HCT116 (cell line): ENCODE measurements around the gene HMCN1.

Experiments used
- CBX3 ChIP-seq: IDR thresholded peaks from 2 replicates; pipeline ENCODE4 v1.6.1; 2012; ENCODE audit warnings: low read depth
- ELF1 ChIP-seq: IDR thresholded peaks from 2 replicates; pipeline ENCODE4 v1.6.1; 2012; ENCODE audit warnings: low read depth, borderline replicate concordance
- POLR2A ChIP-seq: IDR thresholded peaks from 2 replicates; pipeline ENCODE4 v1.7.0; 2011; ENCODE audit warnings: borderline replicate concordance; ENCODE audit not compliant: insufficient read depth, insufficient read length; ENCODE audit errors: extremely low read depth
- SIN3A ChIP-seq: IDR thresholded peaks from 2 replicates; pipeline ENCODE4 v1.6.1; 2012; ENCODE audit warnings: low read depth
- ZNF274 ChIP-seq: fragments of 200-500 bp; sonication (Bioruptor generic); IDR thresholded peaks from 2 replicates; pipeline ENCODE4 v1.6.1; 2014; ENCODE audit warnings: mild to moderate bottlenecking, low read depth, low read length, inconsistent platforms
- TF ChIP-seq, protein P1 (sequence below), 3 experiments: fragments of 200-600 bp in 1 of 3; sonication (generic) in 1 of 3; IDR thresholded peaks in 2 of 3; conservative IDR thresholded peaks in 1 of 3; 2 replicates each; pipeline ENCODE4 v1.5.1; 2012 to 2017; ENCODE audit warnings: low read depth in 2 of 3, low read length in 2 of 3, antibody characterized with exemption in 1 of 3, borderline replicate concordance in 1 of 3, control low read depth in 1 of 3, mild to moderate bottlenecking in 1 of 3, mixed read lengths in 1 of 3, mixed run types in 1 of 3, moderate library complexity in 1 of 3; ENCODE audit not compliant: insufficient read depth in 1 of 3
- TF ChIP-seq, protein P2 (sequence below): IDR thresholded peaks from 2 replicates; pipeline ENCODE4 v1.6.1; 2012

DNA sequence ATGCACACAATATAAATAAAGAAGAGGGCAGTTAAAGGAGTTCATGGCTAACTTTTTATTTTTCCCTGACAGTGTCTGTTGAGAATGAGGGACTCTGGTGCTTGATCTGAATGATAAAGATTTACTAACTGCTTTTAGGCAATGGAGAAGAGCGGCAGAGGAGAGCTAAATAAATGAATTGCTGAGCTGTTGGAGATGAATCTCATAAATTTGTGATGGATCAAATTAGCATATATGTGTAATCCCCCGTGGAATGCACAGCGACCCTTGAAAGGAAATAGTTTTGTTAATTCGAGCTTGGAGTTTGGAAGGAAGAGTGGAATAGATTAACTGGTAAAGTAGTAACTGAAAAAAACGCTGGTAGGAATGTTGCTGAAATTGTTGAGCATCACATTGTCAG, 40.2 kb downstream of the HMCN1 start:
- TF ChIP-seq ELF1, result no peak
- TF ChIP-seq, protein P1, sequence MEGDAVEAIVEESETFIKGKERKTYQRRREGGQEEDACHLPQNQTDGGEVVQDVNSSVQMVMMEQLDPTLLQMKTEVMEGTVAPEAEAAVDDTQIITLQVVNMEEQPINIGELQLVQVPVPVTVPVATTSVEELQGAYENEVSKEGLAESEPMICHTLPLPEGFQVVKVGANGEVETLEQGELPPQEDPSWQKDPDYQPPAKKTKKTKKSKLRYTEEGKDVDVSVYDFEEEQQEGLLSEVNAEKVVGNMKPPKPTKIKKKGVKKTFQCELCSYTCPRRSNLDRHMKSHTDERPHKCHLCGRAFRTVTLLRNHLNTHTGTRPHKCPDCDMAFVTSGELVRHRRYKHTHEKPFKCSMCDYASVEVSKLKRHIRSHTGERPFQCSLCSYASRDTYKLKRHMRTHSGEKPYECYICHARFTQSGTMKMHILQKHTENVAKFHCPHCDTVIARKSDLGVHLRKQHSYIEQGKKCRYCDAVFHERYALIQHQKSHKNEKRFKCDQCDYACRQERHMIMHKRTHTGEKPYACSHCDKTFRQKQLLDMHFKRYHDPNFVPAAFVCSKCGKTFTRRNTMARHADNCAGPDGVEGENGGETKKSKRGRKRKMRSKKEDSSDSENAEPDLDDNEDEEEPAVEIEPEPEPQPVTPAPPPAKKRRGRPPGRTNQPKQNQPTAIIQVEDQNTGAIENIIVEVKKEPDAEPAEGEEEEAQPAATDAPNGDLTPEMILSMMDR (IDR thresholded peaks at IDR 0.05 in 2 of 3, conservative IDR thresholded peaks at IDR 0.05 in 1 of 3; ENCODE audit: borderline replicate concordance in 1 of 3, insufficient read depth in 1 of 3, low read depth in 2 of 3, low read length in 2 of 3), result no peak
- no peak for TF ChIP-seq ZNF274
- TF ChIP-seq POLR2A, result no peak
- TF ChIP-seq CBX3, result no peak
- TF ChIP-seq, protein P2, sequence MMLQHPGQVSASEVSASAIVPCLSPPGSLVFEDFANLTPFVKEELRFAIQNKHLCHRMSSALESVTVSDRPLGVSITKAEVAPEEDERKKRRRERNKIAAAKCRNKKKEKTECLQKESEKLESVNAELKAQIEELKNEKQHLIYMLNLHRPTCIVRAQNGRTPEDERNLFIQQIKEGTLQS, result no peak
- TF ChIP-seq SIN3A, result no peak
